HG02763 (cell line): Measurements from ENCODE around the gene PIK3C3.

ENCODE experiments used
- ATAC-seq: cut with Tn5 transposase; IDR thresholded peaks from one replicate; pipeline ENCODE4 v1.9.1; 2021; ENCODE audit warnings: mild to moderate bottlenecking, moderate library complexity; ENCODE audit not compliant: unreplicated experiment

PIK3C3 gene

GRCh38 chr18:42113529-42114191 lies 158.6 kb downstream of the PIK3C3 start:
- peak; percentile 48 for ATAC-seq

GRCh38 chr18:42114310-42114943 lies 159.4 kb downstream of the PIK3C3 start:
- ATAC-seq: peak; percentile 85

- ATAC-seq: no peak
These were observed 171.6 kb downstream of the PIK3C3 start for GRCh38 chr18:42126586-42126985.

- no peak for ATAC-seq
These were observed 176.3 kb downstream of the PIK3C3 start for GRCh38 chr18:42131066-42131929.

- no peak for ATAC-seq
These were observed 176.9 kb downstream of the PIK3C3 start for GRCh38 chr18:42131930-42132244.
